NCI-H2227 (cell line): ENCODE results near the gene CCDC85A.
"Not testable (repeated sequence)": the region's sequence is repeated elsewhere in the genome, so short reads cannot be mapped to it uniquely, and the experiment has no call there.

ENCODE experiments used
- DNase-seq: peaks from one replicate; lab custom pipeline; 2025; ENCODE audit not compliant: unreplicated experiment; lab: John Stamatoyannopoulos, UW

CCDC85A gene

GRCh38 chr2:56183643-56184499 is at the start of gene CCDC85A:
Gene CCDC85A, plus strand, starts transcription at chr2:56183990. Its CDS starts 635 bp downstream, at chr2:56184625.
- peak; percentile 90 for DNase-seq

DNA sequence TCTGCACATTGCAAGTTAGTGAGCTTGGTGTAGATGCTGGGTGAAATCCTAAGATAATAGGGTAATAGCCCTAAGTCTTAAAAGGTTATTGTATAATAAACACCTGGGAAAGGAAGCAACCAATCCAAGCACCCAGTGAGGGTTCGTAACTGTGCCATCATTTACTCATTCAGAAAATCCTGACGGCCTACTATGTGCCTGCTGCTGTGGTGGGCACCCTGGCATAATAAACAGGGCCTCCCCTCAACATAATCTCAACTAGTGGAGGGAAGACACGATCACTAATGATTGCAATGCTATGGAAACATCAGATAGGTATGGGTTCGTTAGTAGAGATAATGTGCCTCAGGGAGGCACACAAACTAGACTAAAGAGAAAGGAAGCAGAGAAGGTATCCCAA is 48.9 kb upstream of the CCDC85A start:
- no peak for DNase-seq

- DNase-seq = not testable (repeated sequence)
Observed at GRCh38 chr2:56142497-56143061, 41.2 kb upstream of the CCDC85A start.

DNA sequence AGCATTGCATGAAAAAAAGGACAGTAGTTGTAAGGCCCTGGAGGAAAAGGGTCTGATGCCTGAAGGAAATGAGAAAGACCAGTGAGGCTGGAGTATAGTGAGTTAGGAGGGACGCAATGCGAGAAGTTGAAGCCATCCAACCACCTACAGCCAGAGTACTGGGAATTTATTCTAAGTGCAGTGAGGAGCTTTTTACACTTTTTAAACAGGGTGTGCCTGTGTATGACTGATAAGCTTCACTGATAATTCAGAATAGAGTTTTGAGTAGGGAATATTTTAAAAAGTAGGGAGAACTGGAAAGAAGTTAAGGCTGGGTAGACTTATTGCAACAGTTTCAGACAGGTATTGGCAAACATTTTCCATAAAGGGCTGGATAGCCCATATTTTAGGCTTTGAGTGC is 35.9 kb upstream of the CCDC85A start:
- no peak for DNase-seq

- no peak for DNase-seq
Observed at GRCh38 chr2:56148825-56149224, 35.0 kb upstream of the CCDC85A start.

GRCh38 chr2:56151841-56152240 is 31.9 kb upstream of the CCDC85A start:
- DNase-seq = no peak

DNA sequence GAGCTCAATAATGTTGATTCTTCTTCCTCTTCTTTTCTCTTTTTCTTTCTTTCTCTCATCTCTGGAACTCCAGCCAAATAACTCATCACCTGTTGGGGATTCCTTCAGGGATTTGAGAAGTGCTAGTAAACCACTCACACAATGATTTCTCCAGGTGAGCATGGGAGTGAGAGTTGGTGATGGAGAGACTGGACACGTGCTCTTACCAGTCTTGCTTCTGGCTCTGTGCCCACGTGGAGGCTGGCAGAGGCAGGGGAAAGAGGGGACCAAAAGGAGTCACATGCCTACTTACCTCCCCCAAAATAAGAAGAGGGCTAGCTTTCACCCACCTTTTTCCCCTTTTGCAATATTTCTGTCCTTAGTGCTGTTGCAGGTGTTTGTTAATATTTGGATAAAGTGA is 28.6 kb upstream of the CCDC85A start:
- no peak for DNase-seq

DNA sequence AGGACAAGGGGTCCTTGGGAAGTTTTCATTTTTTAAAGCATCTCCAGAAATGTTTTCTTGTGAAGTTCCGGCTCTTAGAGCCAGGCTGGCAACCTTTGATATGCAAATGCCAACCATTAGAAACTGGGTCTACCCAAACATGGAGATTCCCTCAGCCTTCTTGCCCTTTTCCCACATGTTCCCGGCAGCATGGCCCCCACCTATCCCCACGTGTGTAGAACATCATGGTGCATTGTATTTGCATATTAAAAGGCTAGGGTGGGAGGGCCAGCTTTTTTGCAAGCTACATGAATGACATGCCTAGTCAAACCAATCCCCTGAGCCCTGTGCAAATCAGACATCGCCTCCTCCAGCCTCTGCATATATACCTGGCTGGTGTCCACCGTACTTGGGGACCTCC is 23.9 kb upstream of the CCDC85A start:
- not testable (repeated sequence) for DNase-seq

DNA sequence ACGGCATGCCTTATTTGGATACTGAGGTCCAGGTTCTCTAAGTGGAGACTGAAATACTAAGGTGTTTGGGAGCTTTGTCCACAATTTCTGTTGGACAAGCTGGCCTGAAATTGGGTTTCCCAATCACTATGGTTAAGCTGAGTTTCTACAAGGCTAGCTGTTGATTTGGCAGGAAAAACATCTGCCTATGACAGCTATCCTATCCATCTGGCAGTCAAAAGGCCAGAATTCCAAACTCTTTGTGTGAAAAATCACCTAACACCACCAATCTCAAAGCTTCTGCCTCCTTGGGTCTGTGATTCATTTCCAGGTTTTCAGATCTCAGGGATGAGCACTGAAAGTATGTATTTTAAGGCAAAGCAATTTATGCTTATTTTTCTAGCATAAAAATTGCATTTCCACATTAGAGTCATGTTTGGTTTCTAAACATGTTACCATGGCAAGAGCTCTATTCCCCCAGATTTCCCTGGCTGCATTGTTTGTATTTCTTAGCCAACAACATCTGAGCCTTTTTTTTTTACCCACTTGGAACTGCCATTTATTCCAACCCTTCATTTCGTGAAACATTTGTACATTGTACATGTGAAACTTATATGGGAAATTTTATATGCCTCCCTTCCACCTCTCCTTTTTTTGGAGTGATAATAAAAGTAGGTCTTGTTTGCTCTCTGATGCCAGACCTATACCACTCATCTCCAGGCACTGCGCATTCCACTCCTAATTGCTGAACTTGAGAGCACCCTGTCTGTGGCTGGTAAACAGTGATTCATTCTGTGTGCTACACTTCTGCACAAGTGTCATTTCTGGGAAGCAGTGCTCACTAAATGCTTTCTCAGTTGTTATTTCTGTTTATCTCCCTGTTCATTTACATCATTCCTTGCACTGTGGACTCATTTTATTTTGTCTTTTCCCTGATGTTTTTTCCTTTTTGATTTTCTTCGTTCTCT is 15.9 kb upstream of the CCDC85A start:
- DNase-seq = no peak

DNA sequence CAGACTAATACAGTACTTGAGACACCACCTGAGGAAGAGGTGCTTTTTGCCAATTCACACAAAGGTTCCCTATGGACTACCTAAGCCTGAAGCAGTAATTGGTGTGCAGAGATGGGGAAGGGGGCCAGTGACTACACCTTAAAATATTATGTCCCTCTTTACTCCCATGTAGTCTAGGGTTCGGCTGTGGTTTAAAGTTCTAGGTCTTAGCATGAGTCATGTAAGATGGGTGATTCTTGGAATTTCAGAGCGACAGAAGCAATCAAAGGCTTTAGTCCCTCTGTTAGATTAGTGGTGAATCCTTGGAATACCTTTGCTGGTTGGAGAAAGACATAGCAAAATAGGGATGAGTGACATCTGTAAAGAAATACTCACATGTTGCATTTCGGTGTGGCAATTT is 14.3 kb upstream of the CCDC85A start:
- no peak for DNase-seq

DNA sequence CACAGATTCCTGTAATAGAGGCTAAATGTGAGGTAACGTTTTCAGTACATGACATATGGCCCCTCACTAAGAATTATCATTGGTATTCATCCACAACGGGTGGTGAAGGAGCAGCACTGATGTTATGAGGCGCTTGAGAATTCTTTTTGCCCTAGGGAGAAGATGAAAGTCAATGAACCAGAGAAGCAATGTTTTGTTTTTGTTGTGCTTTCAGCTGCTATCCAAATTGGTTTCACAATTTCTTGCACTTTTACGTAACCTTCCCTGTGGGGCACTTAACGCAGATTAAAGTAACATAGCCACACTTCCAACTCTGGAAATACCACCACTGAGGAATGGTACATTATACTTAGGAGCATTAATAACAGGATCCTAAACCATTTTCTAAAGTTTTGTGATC is 13.3 kb upstream of the CCDC85A start:
- DNase-seq = no peak

DNA sequence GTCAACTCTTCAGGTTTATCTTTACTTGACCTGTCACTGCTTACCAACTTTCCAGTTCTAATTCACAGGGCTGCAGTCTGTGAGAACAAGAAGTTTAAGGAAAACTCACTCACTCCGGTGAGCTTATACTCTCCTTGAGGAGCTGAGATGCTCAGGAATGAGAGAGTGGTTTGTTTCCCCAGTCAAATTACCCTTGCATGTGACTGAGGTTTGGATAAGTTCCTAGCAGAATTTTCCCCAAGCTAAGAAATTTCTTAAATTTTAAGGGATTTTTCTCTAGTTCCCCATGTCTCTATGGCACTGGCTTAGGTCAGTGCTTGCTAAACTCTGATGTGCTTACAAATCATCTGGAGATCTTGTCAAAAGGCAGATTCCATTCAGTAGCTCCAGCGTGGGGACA is 12.8 kb upstream of the CCDC85A start:
- DNase-seq = no peak

DNA sequence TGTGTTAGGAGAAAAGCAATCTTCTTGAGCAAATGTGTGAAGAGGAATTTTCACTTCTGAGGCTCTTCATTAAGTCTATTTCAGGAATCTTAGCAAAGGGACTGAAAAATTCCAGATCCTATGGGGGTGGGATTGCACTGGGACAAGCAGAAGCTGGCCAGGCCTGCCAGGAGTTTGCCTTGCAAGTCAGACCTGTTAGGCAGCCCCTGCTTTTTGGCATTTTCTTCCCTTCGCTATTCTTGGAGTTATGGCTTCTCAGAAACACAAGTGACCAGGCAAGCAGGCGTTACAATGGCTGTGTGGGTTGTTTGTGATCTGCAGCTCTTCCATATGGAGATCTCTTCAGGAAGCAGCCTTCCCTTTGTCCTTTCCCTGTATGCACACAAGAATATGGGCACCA is 8.0 kb upstream of the CCDC85A start:
- DNase-seq = no peak

- no peak for DNase-seq
Observed at GRCh38 chr2:56177420-56178220, 6.2 kb upstream of the CCDC85A start.

GRCh38 chr2:56179931-56180330 is 3.9 kb upstream of the CCDC85A start:
- DNase-seq = no peak

DNA sequence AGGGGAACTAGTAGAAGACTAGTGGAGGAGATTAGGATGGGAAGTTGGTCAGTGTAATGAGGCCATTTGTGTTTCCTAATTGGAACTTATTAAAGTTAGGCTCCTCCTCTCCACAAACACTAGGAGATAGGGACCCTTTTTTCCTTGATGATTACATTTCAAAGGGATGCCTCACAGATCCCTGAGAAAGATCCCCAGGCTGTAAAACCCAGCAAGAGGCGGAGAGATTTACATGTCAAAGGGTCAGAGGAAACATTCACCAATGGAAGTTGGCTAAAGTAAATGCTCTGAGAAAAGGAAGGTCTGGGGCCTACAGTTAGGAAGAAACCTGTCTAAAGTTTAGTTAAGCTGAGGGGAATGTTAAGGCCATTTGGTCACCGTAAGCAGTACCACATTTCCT is 1.4 kb upstream of the CCDC85A start:
- no peak for DNase-seq

DNA sequence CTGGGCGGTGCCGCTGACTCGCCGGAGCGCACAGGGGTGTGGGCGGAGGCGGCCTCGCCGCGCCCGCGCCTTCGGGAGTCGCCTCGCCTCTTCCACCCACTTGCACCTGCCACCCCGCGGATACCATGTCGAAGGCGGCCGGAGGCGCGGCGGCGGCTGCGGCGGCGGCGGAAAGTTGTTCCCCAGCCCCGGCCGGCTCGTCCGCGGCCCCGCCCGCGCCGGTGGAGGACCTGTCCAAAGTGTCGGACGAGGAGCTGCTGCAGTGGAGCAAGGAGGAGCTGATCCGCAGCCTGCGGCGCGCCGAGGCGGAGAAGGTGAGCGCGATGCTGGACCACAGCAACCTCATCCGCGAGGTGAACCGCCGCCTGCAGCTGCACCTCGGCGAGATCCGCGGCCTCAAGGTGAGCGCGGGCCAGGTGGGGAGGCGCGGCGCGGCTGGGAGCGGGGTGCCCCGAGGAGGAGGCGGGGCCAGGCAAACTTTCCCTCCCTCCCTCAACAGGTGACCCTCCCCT is 766 bp downstream of the CCDC85A start:
- DNase-seq = peak; percentile 42

DNA sequence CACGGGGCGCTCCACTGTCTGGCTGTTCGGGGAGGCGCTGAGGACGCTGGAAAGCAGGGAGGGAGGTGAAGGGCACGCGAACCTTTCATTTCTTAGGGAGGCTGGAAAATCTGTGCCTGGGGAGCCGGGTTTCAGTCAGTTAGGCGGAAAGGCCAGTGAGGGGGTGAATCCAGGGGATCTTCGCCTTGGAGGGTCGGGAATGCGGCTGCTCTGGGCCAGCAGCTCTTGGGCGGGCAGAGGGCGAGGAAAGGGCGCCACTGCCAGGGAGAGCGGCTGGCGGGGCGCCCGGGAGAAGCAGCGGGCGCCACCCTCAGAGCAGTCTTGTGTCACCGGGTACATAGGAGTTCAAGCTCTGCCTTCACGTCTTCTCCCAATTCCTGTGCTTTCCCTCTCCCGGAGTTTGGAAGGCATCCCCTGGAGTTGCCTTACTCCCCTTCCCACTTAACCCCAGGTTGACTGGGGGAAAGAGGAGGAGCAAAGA is 1.4 kb downstream of the CCDC85A start:
- no peak for DNase-seq

DNA sequence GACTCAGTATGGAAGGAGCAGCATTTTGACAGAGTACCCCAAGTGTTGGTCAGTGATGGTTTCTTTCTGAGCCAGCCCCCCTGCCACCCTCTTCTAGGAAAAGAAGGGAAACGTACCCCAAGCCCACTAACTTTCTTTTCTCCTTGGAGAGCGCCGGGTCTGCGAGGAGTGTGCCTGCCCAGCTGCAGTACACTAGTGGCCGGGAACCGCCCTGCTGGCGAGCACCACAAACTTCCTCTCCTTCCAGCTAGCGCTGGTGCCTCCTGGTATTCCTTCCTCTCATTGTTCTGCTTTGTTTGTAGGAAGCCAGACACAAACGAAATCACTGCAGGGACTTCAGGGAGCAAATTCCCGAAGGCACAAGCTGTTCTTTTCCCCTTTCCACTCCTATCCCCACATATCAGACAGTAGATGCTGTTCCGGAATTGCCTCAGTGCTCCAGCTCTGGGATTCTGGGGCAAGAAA is 1.8 kb downstream of the CCDC85A start:
- DNase-seq = peak; percentile 29

DNA sequence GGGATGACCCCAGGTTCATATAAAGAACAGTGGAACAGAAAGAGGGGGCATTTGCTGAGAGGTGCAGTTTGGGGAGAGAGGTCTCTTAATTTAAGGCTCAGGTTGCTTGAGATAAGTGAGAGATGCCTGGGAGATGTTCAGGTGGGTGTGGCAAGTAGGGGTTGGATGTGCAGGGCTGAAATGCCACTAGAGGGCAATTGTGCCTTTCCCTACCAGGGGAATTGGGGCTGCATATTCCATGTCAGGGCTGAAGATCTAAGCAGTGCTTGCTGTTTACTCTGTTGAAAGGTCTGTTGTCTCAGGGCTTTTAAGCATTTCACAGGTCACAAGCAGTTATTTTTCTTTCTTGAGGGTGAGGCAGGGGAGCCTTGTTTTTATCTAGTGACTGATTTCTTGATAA is 7.8 kb downstream of the CCDC85A start:
- DNase-seq = peak; percentile 19
